Testis (tissue), 2 donors: ENCODE data around the gene PLXDC1.

ENCODE experiments used
- CTCF ChIP-seq, 3 experiments: fragments of 450-650 bp in 2 of 3; fragments of 200-600 bp in 1 of 3; sonication (generic) in 1 of 3; IDR thresholded peaks; one replicate each; pipeline ENCODE4 v1.5.1; 2016 to 2019; ENCODE audit warnings: antibody characterized with exemption in 3 of 3, mild to moderate bottlenecking in 2 of 3, moderate library complexity in 1 of 3
- POLR2A ChIP-seq: fragments of 450-650 bp; IDR thresholded peaks from one replicate; pipeline ENCODE4 v1.6.1; 2017; ENCODE audit warnings: antibody characterized with exemption, mild to moderate bottlenecking, moderate library complexity

DNA sequence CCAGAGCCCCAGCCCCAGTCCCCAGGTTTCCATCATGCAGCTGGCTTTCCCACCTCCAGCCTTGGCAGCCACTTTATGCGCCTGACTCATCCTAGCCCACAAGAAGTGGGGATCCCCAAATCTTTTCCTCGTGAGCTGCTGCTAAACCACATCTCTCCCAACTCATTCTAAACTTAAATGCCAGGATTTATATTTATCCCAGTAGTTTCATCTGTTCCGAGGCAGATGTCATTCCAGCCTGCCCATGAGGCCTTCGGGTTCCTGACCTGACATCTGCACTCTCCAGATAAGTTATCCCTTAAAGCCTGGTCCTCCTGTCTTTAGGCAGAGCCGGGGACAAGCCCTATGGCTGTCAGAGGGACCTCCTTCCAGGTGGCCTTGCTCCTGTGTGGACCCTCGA is 16.6 kb downstream of the PLXDC1 start:
- TF ChIP-seq CTCF (IDR thresholded peaks at IDR 0.05) = no peak
- TF ChIP-seq POLR2A = no peak
